RPMI7951 (cell line): ENCODE results near the gene BEGAIN. TPM values are rescaled to one million over a fixed set of nuclear protein-coding genes. Genes with fewer than 3 reads are reported as not detected.

Source experiments
- DNase-seq: peaks from one replicate; pipeline ENCODE4 v3.0.0-alpha.2; 2012; ENCODE audit warnings: low read depth
- total RNA-seq: library from RNA; depleted of rRNA; stranded (reverse); fragments of >200 nt; shearing (Covaris generic); gene quantifications from 2 replicates; pipeline ENCODE4 v1.2.3, GENCODE V29; 2014

The BEGAIN gene
- total RNA-seq, 1 experiment from 2014 or later = not detected

- DNase-seq = no peak
These were observed 4.6 kb downstream of the BEGAIN start for GRCh38 chr14:100582496-100583165.

- DNase-seq = no peak
These were observed 5.7 kb downstream of the BEGAIN start for GRCh38 chr14:100581228-100582145.

GRCh38 chr14:100580316-100581227, 6.6 kb downstream of the BEGAIN start:
- DNase-seq = no peak

- no peak for DNase-seq
These were observed 8.7 kb downstream of the BEGAIN start for GRCh38 chr14:100578552-100578951.

- no peak for DNase-seq
These were observed 9.2 kb downstream of the BEGAIN start for GRCh38 chr14:100577986-100578431.

GRCh38 chr14:100577321-100577985, 9.8 kb downstream of the BEGAIN start:
- DNase-seq = no peak

- no peak for DNase-seq
These were observed 10.8 kb downstream of the BEGAIN start for GRCh38 chr14:100576091-100577085.

GRCh38 chr14:100575266-100575995, 11.8 kb downstream of the BEGAIN start:
- DNase-seq = no peak

GRCh38 chr14:100574642-100575031, 12.6 kb downstream of the BEGAIN start:
- no peak for DNase-seq

- no peak for DNase-seq
These were observed 13.2 kb downstream of the BEGAIN start for GRCh38 chr14:100573757-100574641.

- no peak for DNase-seq
These were observed 14.0 kb downstream of the BEGAIN start for GRCh38 chr14:100573002-100573756.

- DNase-seq = no peak
These were observed 14.7 kb downstream of the BEGAIN start for GRCh38 chr14:100572543-100572942.

GRCh38 chr14:100571837-100572236, 15.4 kb downstream of the BEGAIN start:
- no peak for DNase-seq

GRCh38 chr14:100570726-100571454, 16.3 kb downstream of the BEGAIN start:
- DNase-seq = no peak

- no peak for DNase-seq
These were observed 17.4 kb downstream of the BEGAIN start for GRCh38 chr14:100569734-100570286.

GRCh38 chr14:100568998-100569733, 18.1 kb downstream of the BEGAIN start:
- DNase-seq = no peak
